ENCODE results near the gene PPP2R5A.
"Not testable (repeated sequence)": the region's sequence is repeated elsewhere in the genome, so short reads cannot be mapped to it uniquely, and the experiment has no call there.

The PPP2R5A gene

DNA sequence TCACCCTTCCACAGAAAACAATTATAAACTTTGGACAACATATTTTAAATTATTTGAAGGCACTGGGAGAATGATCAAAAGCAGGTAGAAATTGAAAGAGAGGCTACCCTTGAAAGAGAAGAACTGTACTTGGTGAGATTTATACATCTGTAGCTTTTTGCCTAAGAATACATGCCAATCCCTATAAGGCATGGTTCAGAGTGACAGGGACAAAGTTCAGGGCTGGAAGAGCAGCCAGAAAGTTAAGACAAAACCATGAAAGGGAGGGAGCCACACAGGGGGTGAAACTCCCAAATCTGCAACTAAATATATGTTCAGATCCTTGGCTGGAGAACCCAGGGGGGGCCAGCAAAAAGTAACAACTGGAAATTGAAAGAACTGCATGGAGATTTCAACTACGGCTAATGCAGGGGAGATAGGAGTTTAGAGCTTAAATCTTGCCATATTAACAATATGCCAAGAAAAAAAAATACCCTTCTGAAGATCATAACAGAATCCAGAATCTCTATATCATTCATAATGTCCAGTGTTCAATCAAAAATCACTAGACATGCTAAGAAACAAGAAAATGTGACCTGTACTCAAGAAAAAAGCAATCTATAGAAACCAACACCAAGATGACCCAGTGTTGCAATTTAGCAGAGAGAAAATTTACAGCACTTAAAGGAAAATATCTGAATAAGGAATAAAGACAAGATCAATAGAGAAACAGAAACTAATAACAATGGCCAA is 103.9 kb downstream of the PPP2R5A start:
- Histone ChIP-seq H3K27me3 (ENCODE audit: low read length) (no peaks in the 10 kb centered on the region), H3K9me3 (ENCODE audit: insufficient read depth, low read length) (no peaks in the 10 kb centered on the region), H2AFZ (ENCODE audit: low read depth, low read length, severe bottlenecking) (no peak overlapping the region), H4K20me1 (ENCODE audit: low read depth, low read length) (no peaks in the 10 kb centered on the region), H3K9me2 (replicated peaks; ENCODE audit: insufficient read depth, low read length) (no peaks in the 10 kb centered on the region), H3K4me3 (ENCODE audit: insufficient read depth, low read length, poor library complexity, severe bottlenecking) (no peak overlapping the region), H3K4me2 (ENCODE audit: low read depth, low read length, poor library complexity, severe bottlenecking) (no peak overlapping the region), H3F3A (ENCODE audit: insufficient read depth) (no peaks in the 10 kb centered on the region), H3K79me2 (ENCODE audit: insufficient read depth, low read length) (peaks cover 16% of the 10 kb centered on the region), H3K36me3 (ENCODE audit: low read length) (peaks cover 5% of the 10 kb centered on the region; the same call in 1 of the 2 replicates), H3K27ac (ENCODE audit: low read depth, low read length) (no peak overlapping the region), H3K9ac (ENCODE audit: low read length) (no peak overlapping the region)
- TF ChIP-seq CTCF (IDR thresholded peaks at IDR 0.05; ENCODE audit: insufficient read depth, low read length, poor library complexity, severe bottlenecking) (no peak), EZH2phosphoT487 (conservative IDR thresholded peaks at IDR 0.05; ENCODE audit: low read length) (no peak)

DNA sequence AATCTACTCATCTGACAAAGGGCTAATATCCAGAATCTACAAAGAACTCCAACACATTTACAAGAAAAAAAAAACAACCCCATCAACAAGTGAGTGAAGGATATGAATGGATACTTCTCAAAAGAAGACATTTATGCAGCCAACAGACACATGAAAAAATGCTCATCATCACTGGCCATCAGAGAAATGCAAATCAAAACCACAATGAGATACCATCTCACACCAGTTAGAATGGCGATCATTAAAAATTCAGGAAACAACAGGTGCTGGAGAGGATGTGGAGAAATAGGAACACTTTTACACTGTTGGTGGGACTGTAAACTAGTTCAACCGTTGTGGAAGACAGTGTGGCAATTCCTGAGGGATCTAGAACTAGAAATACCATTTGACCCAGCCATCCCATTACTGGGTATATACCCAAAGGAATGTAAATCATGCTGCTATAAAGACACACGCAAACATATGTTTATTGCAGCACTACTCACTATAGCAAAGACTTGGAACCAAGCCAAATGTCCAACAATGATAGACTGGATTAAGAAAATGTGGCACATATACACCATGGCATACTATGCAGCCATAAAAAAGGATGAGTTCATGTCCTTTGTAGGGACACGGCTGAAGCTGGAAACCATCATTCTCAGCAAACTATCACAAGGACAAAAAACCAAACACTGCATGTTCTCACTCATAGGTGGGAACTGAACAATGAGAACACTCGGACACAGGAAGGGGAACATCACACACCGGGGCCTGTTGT is 110.6 kb downstream of the PPP2R5A start:
- not testable (repeated sequence) for H3K27ac ChIP-seq (ENCODE audit: low read depth, low read length); H3K79me2 ChIP-seq (ENCODE audit: insufficient read depth, low read length); H4K20me1 ChIP-seq (ENCODE audit: low read depth, low read length); H2AFZ ChIP-seq (ENCODE audit: low read depth, low read length, severe bottlenecking); H3K9ac ChIP-seq (ENCODE audit: low read length); H3K9me2 ChIP-seq (replicated peaks; ENCODE audit: insufficient read depth, low read length); H3K27me3 ChIP-seq (ENCODE audit: low read length); H3K4me3 ChIP-seq (ENCODE audit: insufficient read depth, low read length, poor library complexity, severe bottlenecking); H3K4me2 ChIP-seq (ENCODE audit: low read depth, low read length, poor library complexity, severe bottlenecking); H3F3A ChIP-seq (ENCODE audit: insufficient read depth)
- H3K9me3 ChIP-seq (ENCODE audit: insufficient read depth, low read length), result peaks cover 12% of the 10 kb centered on the region; the same call in 1 of the 2 replicates
- H3K36me3 ChIP-seq (ENCODE audit: low read length), result peaks cover 19% of the 10 kb centered on the region

GRCh38 chr1:212396638-212397037 is 111.4 kb downstream of the PPP2R5A start:
- Histone ChIP-seq H3K9me3 (ENCODE audit: insufficient read depth, low read length) (peaks cover 12% of the 10 kb centered on the region; the same call in 1 of the 2 replicates), H3K79me2 (ENCODE audit: insufficient read depth, low read length) (no peaks in the 10 kb centered on the region), H3K27ac (ENCODE audit: low read depth, low read length) (no peak overlapping the region), H3K9ac (ENCODE audit: low read length) (no peak overlapping the region), H3K27me3 (ENCODE audit: low read length) (no peaks in the 10 kb centered on the region), H3K4me3 (ENCODE audit: insufficient read depth, low read length, poor library complexity, severe bottlenecking) (no peak overlapping the region), H3K9me2 (replicated peaks; ENCODE audit: insufficient read depth, low read length) (no peaks in the 10 kb centered on the region), H3K36me3 (ENCODE audit: low read length) (peaks cover 19% of the 10 kb centered on the region), H3F3A (ENCODE audit: insufficient read depth) (no peaks in the 10 kb centered on the region), H3K4me2 (ENCODE audit: low read depth, low read length, poor library complexity, severe bottlenecking) (no peak overlapping the region), H4K20me1 (ENCODE audit: low read depth, low read length) (no peaks in the 10 kb centered on the region), H2AFZ (ENCODE audit: low read depth, low read length, severe bottlenecking) (no peak overlapping the region)
- TF ChIP-seq CTCF (IDR thresholded peaks at IDR 0.05; ENCODE audit: insufficient read depth, low read length, poor library complexity, severe bottlenecking) (no peak), EZH2phosphoT487 (conservative IDR thresholded peaks at IDR 0.05; ENCODE audit: low read length) (no peak)

DNA sequence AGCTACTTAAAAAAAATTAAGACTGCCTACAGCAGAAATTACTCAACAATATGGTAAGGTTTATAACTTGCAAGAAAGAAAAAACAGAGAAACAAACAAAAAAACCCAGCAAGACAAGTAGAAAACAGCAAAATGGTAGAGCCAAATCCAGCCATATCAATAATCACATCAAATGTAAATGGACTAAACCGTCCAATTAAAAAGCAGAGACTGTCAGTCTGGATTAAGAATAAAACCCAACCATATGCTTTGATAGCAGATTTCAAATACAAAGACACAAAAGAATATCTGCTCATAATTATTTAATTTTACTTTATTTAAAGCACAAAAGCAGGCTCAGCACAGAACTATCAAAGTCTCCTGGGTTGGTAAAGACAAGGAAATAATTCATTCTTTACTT is 112.0 kb downstream of the PPP2R5A start:
- Histone ChIP-seq H2AFZ (ENCODE audit: low read depth, low read length, severe bottlenecking) (no peak overlapping the region), H3K36me3 (ENCODE audit: low read length) (peaks cover 19% of the 10 kb centered on the region), H3K9me3 (ENCODE audit: insufficient read depth, low read length) (peaks cover 12% of the 10 kb centered on the region; the same call in 1 of the 2 replicates), H3K9me2 (replicated peaks; ENCODE audit: insufficient read depth, low read length) (no peaks in the 10 kb centered on the region), H3K27ac (ENCODE audit: low read depth, low read length) (no peak overlapping the region), H3K4me2 (ENCODE audit: low read depth, low read length, poor library complexity, severe bottlenecking) (no peak overlapping the region), H3K79me2 (ENCODE audit: insufficient read depth, low read length) (no peaks in the 10 kb centered on the region), H3K9ac (ENCODE audit: low read length) (no peak overlapping the region), H3F3A (ENCODE audit: insufficient read depth) (no peaks in the 10 kb centered on the region), H3K27me3 (ENCODE audit: low read length) (no peaks in the 10 kb centered on the region), H4K20me1 (ENCODE audit: low read depth, low read length) (no peaks in the 10 kb centered on the region), H3K4me3 (ENCODE audit: insufficient read depth, low read length, poor library complexity, severe bottlenecking) (no peak overlapping the region)
- TF ChIP-seq CTCF (IDR thresholded peaks at IDR 0.05; ENCODE audit: insufficient read depth, low read length, poor library complexity, severe bottlenecking), result no peak
- TF ChIP-seq EZH2phosphoT487 (conservative IDR thresholded peaks at IDR 0.05; ENCODE audit: low read length), result no peak

Measured in SU-DHL-6 (cell line).